SK-N-SH (cell line): ENCODE results near the gene CAMKMT. TPM values are rescaled to one million over a fixed set of nuclear protein-coding genes. Genes with fewer than 3 reads are reported as not detected.

ENCODE experiments used
- CTCF ChIA-PET: fragments of 300-600, 350-600 bp; formaldehyde crosslinking; extraction: SDS; loops from one replicate; lab custom pipeline; 2021; lab: Yijun Ruan, JAX
- POLR2A ChIA-PET: fragments of 350-600 bp; sonication (Branson Sonifier 250); formaldehyde crosslinking; extraction: SDS; loops from one replicate; lab custom pipeline; 2020; ENCODE audit warnings: antibody characterized with exemption, inconsistent platforms; lab: Yijun Ruan, JAX
- DNase-seq: peaks from one replicate; pipeline ENCODE4 v3.0.0; 2012
- H2AFZ ChIP-seq: fragments of 200-600 bp; sonication (generic); 2 replicates; pipeline ENCODE4 v1.8.1; 2016; ENCODE audit warnings: antibody characterized with exemption, mild to moderate bottlenecking, low read depth
- H3F3A ChIP-seq: fragments of 200-600 bp; sonication (generic); replicated peaks from 2 replicates; pipeline ENCODE3; 2016; ENCODE audit warnings: antibody characterized with exemption, mild to moderate bottlenecking; ENCODE audit not compliant: insufficient read depth
- H3K27ac ChIP-seq, 2 experiments: fragments of 200-500 bp in 1 of 2; fragments of 200-600 bp in 1 of 2; sonication (Bioruptor generic) in 1 of 2; sonication (generic), shearing (Covaris generic) in 1 of 2; 2 replicates each; pipeline versions ENCODE4 v1.5.1 to v1.6.1; 2014 to 2016; ENCODE audit warnings: low read depth in 2 of 2, inconsistent platforms in 1 of 2, low read length in 1 of 2, mild to moderate bottlenecking in 1 of 2, mixed read lengths in 1 of 2
- H3K27me3 ChIP-seq: fragments of 200-600 bp; sonication (generic), shearing (Covaris generic); 2 replicates; pipeline ENCODE4 v1.6.1; 2016; ENCODE audit warnings: mixed run types; ENCODE audit not compliant: insufficient read depth
- H3K36me3 ChIP-seq, 2 experiments: fragments of 200-500 bp in 1 of 2; fragments of 200-600 bp in 1 of 2; sonication (Bioruptor generic) in 1 of 2; sonication (generic) in 1 of 2; replicated peaks in 1 of 2; 2 replicates each; pipeline versions ENCODE3 to v1.5.1; 2014 to 2016; ENCODE audit warnings: low read length in 1 of 2, mild to moderate bottlenecking in 1 of 2; ENCODE audit not compliant: insufficient read depth in 2 of 2, control insufficient read depth in 1 of 2
- H3K4me1 ChIP-seq, 2 experiments: fragments of 200-500 bp in 1 of 2; fragments of 200-600 bp in 1 of 2; sonication (Bioruptor generic) in 1 of 2; sonication (generic), shearing (Covaris generic) in 1 of 2; 2 replicates each; pipeline versions ENCODE4 v1.5.1 to v1.6.1; 2014 to 2016; ENCODE audit warnings: low read depth in 1 of 2, low read length in 1 of 2, mixed run types in 1 of 2; ENCODE audit not compliant: insufficient read depth in 2 of 2, control insufficient read depth in 1 of 2
- H3K4me2 ChIP-seq: fragments of 200-600 bp; sonication (generic), shearing (Covaris generic); 2 replicates; pipeline ENCODE4 v1.6.1; 2017; ENCODE audit warnings: mixed run types
- H3K4me3 ChIP-seq, 2 experiments: fragments of 200-500 bp in 1 of 2; fragments of 200-600 bp in 1 of 2; sonication (Bioruptor generic) in 1 of 2; sonication (generic), shearing (Covaris generic) in 1 of 2; 2 replicates each; pipeline versions ENCODE4 v1.5.1 to v1.8.1; 2014 to 2016; ENCODE audit warnings: low read depth in 2 of 2, inconsistent platforms in 1 of 2, low read length in 1 of 2, mild to moderate bottlenecking in 1 of 2, mixed read lengths in 1 of 2, moderate library complexity in 1 of 2
- H3K79me2 ChIP-seq: fragments of 200-600 bp; sonication (generic); 2 replicates; pipeline ENCODE4 v1.8.1; 2017; ENCODE audit warnings: mild to moderate bottlenecking; ENCODE audit not compliant: insufficient read depth
- H3K9ac ChIP-seq: fragments of 200-600 bp; sonication (generic); 2 replicates; pipeline ENCODE4 v1.6.1; 2017; ENCODE audit warnings: mixed run types
- H3K9me2 ChIP-seq: fragments of 200-600 bp; sonication (generic); 2 replicates; pipeline ENCODE4 v1.6.1; 2017; ENCODE audit warnings: mixed run types
- H3K9me3 ChIP-seq: fragments of 200-600 bp; sonication (generic); 2 replicates; pipeline ENCODE4 v1.6.1; 2017; ENCODE audit warnings: mixed run types, mild to moderate bottlenecking, moderate library complexity
- H4K20me1 ChIP-seq: fragments of 200-600 bp; sonication (generic); 2 replicates; pipeline ENCODE4 v1.6.1; 2017; ENCODE audit warnings: mild to moderate bottlenecking, mixed run types; ENCODE audit not compliant: insufficient read depth
- CHD2 ChIP-seq: fragments of 150-350 bp; IDR thresholded peaks from 2 replicates; pipeline ENCODE4 v1.6.1; 2018; ENCODE audit warnings: low read length; ENCODE audit not compliant: partially characterized antibody
- ELF1 ChIP-seq: IDR thresholded peaks from 2 replicates; pipeline ENCODE4 v1.4.0; 2012
- EP300 ChIP-seq, 2 experiments: IDR thresholded peaks; 2 replicates each; pipeline versions ENCODE4 v1.4.0 to v1.6.1; 2012; ENCODE audit warnings: borderline replicate concordance in 1 of 2, low read depth in 1 of 2, low read length in 1 of 2
- EZH2phosphoT487 ChIP-seq: fragments of 200-600 bp; sonication (generic); IDR thresholded peaks from 2 replicates; pipeline ENCODE4 v1.6.1; 2017; ENCODE audit warnings: low read depth, mixed run types, mild to moderate bottlenecking, antibody characterized with exemption, moderate library complexity, borderline replicate concordance
- FOXM1 ChIP-seq: IDR thresholded peaks from 2 replicates; pipeline ENCODE4 v1.4.0; 2012; ENCODE audit warnings: low read depth, mild to moderate bottlenecking
- GABPA ChIP-seq: IDR thresholded peaks from 2 replicates; pipeline ENCODE4 v1.4.0; 2012; ENCODE audit warnings: low read depth, mild to moderate bottlenecking
- JUND ChIP-seq: IDR thresholded peaks from 2 replicates; pipeline ENCODE4 v1.4.0; 2012
- MEF2A ChIP-seq: IDR thresholded peaks from 2 replicates; pipeline ENCODE4 v1.4.0; 2012; ENCODE audit warnings: low read depth, borderline replicate concordance
- MXI1 ChIP-seq: IDR thresholded peaks from 2 replicates; pipeline ENCODE4 v1.6.1; 2012; ENCODE audit warnings: mild to moderate bottlenecking, low read depth, low read length, improper control_type of control experiment
- NFIC ChIP-seq: IDR thresholded peaks from 2 replicates; pipeline ENCODE4 v1.4.0; 2012; ENCODE audit warnings: borderline replicate concordance
- NRF1 ChIP-seq: IDR thresholded peaks from 2 replicates; pipeline ENCODE4 v1.6.1; 2012; ENCODE audit warnings: low read depth, mild to moderate bottlenecking, low read length
- RAD21 ChIP-seq: IDR thresholded peaks from 2 replicates; pipeline ENCODE4 v1.6.1; 2012; ENCODE audit warnings: mild to moderate bottlenecking, low read length
- RFX5 ChIP-seq: IDR thresholded peaks from 2 replicates; pipeline ENCODE4 v1.6.1; 2012; ENCODE audit warnings: mild to moderate bottlenecking, improper control_type of control experiment, low read length
- SMC3 ChIP-seq: IDR thresholded peaks from 2 replicates; pipeline ENCODE4 v1.6.1; 2012; ENCODE audit warnings: low read depth, low read length, improper control_type of control experiment
- YY1 ChIP-seq: IDR thresholded peaks from 2 replicates; pipeline ENCODE4 v1.4.0; 2012; ENCODE audit warnings: low read depth, mild to moderate bottlenecking
- WGBS: methylation state at CpG from one replicate; pipeline ENCODE4 v1.1.6; 2017; ENCODE audit warnings: low lambda C conversion rate; 5-methylcytosine and 5-hydroxymethylcytosine counted together
- polyA plus RNA-seq, 3 experiments: library from polyadenylated mRNA; depleted of rRNA; stranded (reverse); fragments of >200 nt; gene quantifications; 2 replicates each; pipeline ENCODE4 v1.2.3, GENCODE V29; 2012
- TF ChIP-seq, protein P1 (sequence below): IDR thresholded peaks from 2 replicates; pipeline ENCODE4 v1.4.0; 2012; ENCODE audit warnings: low read depth, borderline replicate concordance
- TF ChIP-seq, protein P2 (sequence below): fragments of 200-600 bp; sonication (generic); IDR thresholded peaks from 2 replicates; pipeline ENCODE4 v1.6.1; 2017; ENCODE audit warnings: antibody characterized with exemption, mild to moderate bottlenecking, moderate library complexity
- TF ChIP-seq, protein P3 (sequence below): fragments of 150-350 bp; IDR thresholded peaks from 2 replicates; pipeline ENCODE4 v1.6.1; 2016; ENCODE audit warnings: mild to moderate bottlenecking, low read depth, low read length
- TF ChIP-seq, protein P4 (sequence below): IDR thresholded peaks from 2 replicates; pipeline ENCODE4; 2012

CAMKMT gene
- polyA plus RNA-seq, 1 of the 3 experiments (the other 2 are of a cell fraction): 5.9 TPM

DNA sequence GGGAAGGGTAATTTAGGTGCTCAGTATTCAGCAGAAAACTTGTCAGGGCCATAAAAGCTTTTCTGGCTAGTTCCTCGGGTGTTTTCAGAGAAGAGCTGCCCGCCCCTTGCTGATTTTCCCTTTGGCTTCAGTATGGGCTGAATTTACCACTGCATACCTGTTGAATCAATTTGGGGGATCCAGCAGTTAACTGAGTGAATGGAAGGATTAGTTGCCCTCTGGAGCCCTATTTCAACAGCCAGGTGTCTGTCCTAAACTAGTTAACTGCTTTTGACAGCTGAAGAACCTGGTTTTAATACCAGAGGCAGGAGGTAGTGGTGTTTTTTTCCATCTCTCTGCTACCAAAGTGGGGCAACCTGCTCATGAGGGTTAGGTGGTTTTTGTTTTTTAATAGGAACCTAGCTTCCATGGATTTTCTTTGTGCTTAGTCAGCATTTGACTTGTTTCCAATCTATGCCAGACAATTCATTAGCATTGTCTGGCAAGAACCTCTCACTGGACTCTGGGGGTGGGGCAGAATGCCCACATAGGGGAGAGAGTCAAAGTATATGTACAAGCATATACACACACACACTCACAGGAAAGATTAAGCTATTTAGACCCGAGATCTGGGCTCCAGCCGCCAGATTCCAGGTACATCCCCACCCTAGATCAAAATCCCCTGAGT is 413.2 kb downstream of the CAMKMT start:
- no peaks in the 10 kb centered on the region for H3F3A ChIP-seq
- H3K36me3 ChIP-seq: no peaks in the 10 kb centered on the region
- no peak overlapping the region for H3K4me3 ChIP-seq
- H3K79me2 ChIP-seq: no peaks in the 10 kb centered on the region
- no peaks in the 10 kb centered on the region for H3K9me2 ChIP-seq
- peak overlapping the region in 1 of 2 experiments; percentile 99; a peak in 2 of 4 replicates for H3K27ac ChIP-seq
- H3K9me3 ChIP-seq: no peaks in the 10 kb centered on the region
- CTCF ChIA-PET: interaction anchor here (0.6 to 2.1 kb wide), 14 partner anchors 11 to 383 kb away, joined by 3 to 13 read pairs (median 4); no protein-coding TSS in a partner anchor
- DNase-seq: no peak
- TF ChIP-seq YY1 (no peak), NRF1 (no peak), RFX5 (no peak), FOXM1 (no peak), GABPA (no peak), MEF2A (no peak), CHD2 (peak; percentile 74), MXI1 (no peak), RAD21 (0 out of 2 replicates have a peak, but pooled peaks have one; percentile 6), EP300 (IDR thresholded peaks at IDR 0.05; ENCODE audit: borderline replicate concordance in 1 of 2, low read depth in 1 of 2, low read length in 1 of 2) (peak in 1 of 2 experiments; percentile 38; a peak in 1 of 4 replicates), SMC3 (no peak), ELF1 (no peak), JUND (no peak), NFIC (peak; percentile 35; the same call in 1 of the 2 replicates), EZH2phosphoT487 (no peak)
- TF ChIP-seq, protein P1, sequence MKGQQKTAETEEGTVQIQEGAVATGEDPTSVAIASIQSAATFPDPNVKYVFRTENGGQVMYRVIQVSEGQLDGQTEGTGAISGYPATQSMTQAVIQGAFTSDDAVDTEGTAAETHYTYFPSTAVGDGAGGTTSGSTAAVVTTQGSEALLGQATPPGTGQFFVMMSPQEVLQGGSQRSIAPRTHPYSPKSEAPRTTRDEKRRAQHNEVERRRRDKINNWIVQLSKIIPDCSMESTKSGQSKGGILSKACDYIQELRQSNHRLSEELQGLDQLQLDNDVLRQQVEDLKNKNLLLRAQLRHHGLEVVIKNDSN: no peak
- TF ChIP-seq, protein P2, sequence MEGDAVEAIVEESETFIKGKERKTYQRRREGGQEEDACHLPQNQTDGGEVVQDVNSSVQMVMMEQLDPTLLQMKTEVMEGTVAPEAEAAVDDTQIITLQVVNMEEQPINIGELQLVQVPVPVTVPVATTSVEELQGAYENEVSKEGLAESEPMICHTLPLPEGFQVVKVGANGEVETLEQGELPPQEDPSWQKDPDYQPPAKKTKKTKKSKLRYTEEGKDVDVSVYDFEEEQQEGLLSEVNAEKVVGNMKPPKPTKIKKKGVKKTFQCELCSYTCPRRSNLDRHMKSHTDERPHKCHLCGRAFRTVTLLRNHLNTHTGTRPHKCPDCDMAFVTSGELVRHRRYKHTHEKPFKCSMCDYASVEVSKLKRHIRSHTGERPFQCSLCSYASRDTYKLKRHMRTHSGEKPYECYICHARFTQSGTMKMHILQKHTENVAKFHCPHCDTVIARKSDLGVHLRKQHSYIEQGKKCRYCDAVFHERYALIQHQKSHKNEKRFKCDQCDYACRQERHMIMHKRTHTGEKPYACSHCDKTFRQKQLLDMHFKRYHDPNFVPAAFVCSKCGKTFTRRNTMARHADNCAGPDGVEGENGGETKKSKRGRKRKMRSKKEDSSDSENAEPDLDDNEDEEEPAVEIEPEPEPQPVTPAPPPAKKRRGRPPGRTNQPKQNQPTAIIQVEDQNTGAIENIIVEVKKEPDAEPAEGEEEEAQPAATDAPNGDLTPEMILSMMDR: no peak
- TF ChIP-seq, protein P3, sequence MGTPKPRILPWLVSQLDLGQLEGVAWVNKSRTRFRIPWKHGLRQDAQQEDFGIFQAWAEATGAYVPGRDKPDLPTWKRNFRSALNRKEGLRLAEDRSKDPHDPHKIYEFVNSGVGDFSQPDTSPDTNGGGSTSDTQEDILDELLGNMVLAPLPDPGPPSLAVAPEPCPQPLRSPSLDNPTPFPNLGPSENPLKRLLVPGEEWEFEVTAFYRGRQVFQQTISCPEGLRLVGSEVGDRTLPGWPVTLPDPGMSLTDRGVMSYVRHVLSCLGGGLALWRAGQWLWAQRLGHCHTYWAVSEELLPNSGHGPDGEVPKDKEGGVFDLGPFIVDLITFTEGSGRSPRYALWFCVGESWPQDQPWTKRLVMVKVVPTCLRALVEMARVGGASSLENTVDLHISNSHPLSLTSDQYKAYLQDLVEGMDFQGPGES: no peak
- TF ChIP-seq, protein P4, sequence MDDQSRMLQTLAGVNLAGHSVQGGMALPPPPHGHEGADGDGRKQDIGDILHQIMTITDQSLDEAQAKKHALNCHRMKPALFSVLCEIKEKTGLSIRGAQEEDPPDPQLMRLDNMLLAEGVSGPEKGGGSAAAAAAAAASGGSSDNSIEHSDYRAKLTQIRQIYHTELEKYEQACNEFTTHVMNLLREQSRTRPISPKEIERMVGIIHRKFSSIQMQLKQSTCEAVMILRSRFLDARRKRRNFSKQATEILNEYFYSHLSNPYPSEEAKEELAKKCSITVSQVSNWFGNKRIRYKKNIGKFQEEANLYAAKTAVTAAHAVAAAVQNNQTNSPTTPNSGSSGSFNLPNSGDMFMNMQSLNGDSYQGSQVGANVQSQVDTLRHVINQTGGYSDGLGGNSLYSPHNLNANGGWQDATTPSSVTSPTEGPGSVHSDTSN: no peak
- H3K9ac ChIP-seq: no peak overlapping the region
- POLR2A ChIA-PET: interaction anchor here (0.6 to 1.1 kb wide), 2 partner anchors 161 to 171 kb away, joined by 3 read pairs; no protein-coding TSS in a partner anchor
- no peak overlapping the region for H2AFZ ChIP-seq
- no peaks in the 10 kb centered on the region for H3K27me3 ChIP-seq
- WGBS: 77% methylated on average over 4 of the region's 4 CpGs
- no peak overlapping the region for H3K4me2 ChIP-seq
- H3K4me1 ChIP-seq: peaks cover 0 to 82% of the 10 kb centered on the region in 2 experiments; a peak in 2 of 4 replicates
- no peaks in the 10 kb centered on the region for H4K20me1 ChIP-seq
